ENCODE results near the gene TMEM167B. TPM values are rescaled to one million over a fixed set of nuclear protein-coding genes. Genes with fewer than 3 reads are reported as not detected.
A peak's percentile ranks its signal among the peaks of the same experiment; 100 is the strongest.
"Not testable (repeated sequence)": the region's sequence is repeated elsewhere in the genome, so short reads cannot be mapped to it uniquely, and the experiment has no call there.

Gene TMEM167B
- polyA plus RNA-seq, 2 donors: 7.7 to 14.7 TPM

GRCh38 chr1:109052145-109052544 is 38.4 kb upstream of the TMEM167B start:
- not testable (repeated sequence) for H3K4me1 ChIP-seq (ENCODE audit: control insufficient read depth in 2 of 2, insufficient read depth in 2 of 2, low read length in 1 of 2); H3K9me3 ChIP-seq (ENCODE audit: control insufficient read depth in 2 of 2, insufficient read depth in 1 of 2, low read depth in 1 of 2, low read length in 1 of 2); H3K27me3 ChIP-seq (ENCODE audit: control insufficient read depth in 1 of 2, insufficient read depth in 2 of 2, low read length in 2 of 2); H3K36me3 ChIP-seq (ENCODE audit: control insufficient read depth in 2 of 2, insufficient read depth in 2 of 2, low read length in 1 of 2); H3K4me3 ChIP-seq (ENCODE audit: low read depth in 1 of 2, low read length in 2 of 2); H3K27ac ChIP-seq (ENCODE audit: low read depth in 2 of 2, low read length in 1 of 2)
- WGBS, 2 donors: 87 to 95% methylated on average over 3 of the region's 3 CpGs

GRCh38 chr1:109056064-109056463 is 34.5 kb upstream of the TMEM167B start:
- no peaks in the 10 kb centered on the region for H3K27me3 ChIP-seq (ENCODE audit: control insufficient read depth in 1 of 2, insufficient read depth in 2 of 2, low read length in 2 of 2)
- H3K9me3 ChIP-seq (ENCODE audit: control insufficient read depth in 2 of 2, insufficient read depth in 1 of 2, low read depth in 1 of 2, low read length in 1 of 2): no peaks in the 10 kb centered on the region
- 72 to 76% methylated on average over 3 of the region's 3 CpGs for WGBS, 2 donors
- no peaks in the 10 kb centered on the region for H3K36me3 ChIP-seq (ENCODE audit: control insufficient read depth in 2 of 2, insufficient read depth in 2 of 2, low read length in 1 of 2)
- H3K4me1 ChIP-seq (ENCODE audit: control insufficient read depth in 2 of 2, insufficient read depth in 2 of 2, low read length in 1 of 2): no peaks in the 10 kb centered on the region
- H3K27ac ChIP-seq (ENCODE audit: low read depth in 2 of 2, low read length in 1 of 2): peak overlapping the region in 1 of 2 donors; percentile 61
- no peak overlapping the region for H3K4me3 ChIP-seq (ENCODE audit: low read depth in 1 of 2, low read length in 2 of 2)

GRCh38 chr1:109059026-109059425 is 31.5 kb upstream of the TMEM167B start:
- no peaks in the 10 kb centered on the region for H3K9me3 ChIP-seq (ENCODE audit: control insufficient read depth in 2 of 2, insufficient read depth in 1 of 2, low read depth in 1 of 2, low read length in 1 of 2)
- H3K27ac ChIP-seq (ENCODE audit: low read depth in 2 of 2, low read length in 1 of 2): no peak overlapping the region
- no peaks in the 10 kb centered on the region for H3K27me3 ChIP-seq (ENCODE audit: control insufficient read depth in 1 of 2, insufficient read depth in 2 of 2, low read length in 2 of 2)
- H3K4me3 ChIP-seq (ENCODE audit: low read depth in 1 of 2, low read length in 2 of 2): no peak overlapping the region
- H3K4me1 ChIP-seq (ENCODE audit: control insufficient read depth in 2 of 2, insufficient read depth in 2 of 2, low read length in 1 of 2): no peaks in the 10 kb centered on the region
- no peaks in the 10 kb centered on the region for H3K36me3 ChIP-seq (ENCODE audit: control insufficient read depth in 2 of 2, insufficient read depth in 2 of 2, low read length in 1 of 2)

GRCh38 chr1:109060707-109061106 is 29.9 kb upstream of the TMEM167B start:
- Histone ChIP-seq H3K36me3 (ENCODE audit: control insufficient read depth in 2 of 2, insufficient read depth in 2 of 2, low read length in 1 of 2) (peaks cover 3% of the 10 kb centered on the region in 2 donors), H3K4me1 (ENCODE audit: control insufficient read depth in 2 of 2, insufficient read depth in 2 of 2, low read length in 1 of 2) (no peaks in the 10 kb centered on the region), H3K9me3 (ENCODE audit: control insufficient read depth in 2 of 2, insufficient read depth in 1 of 2, low read depth in 1 of 2, low read length in 1 of 2) (no peaks in the 10 kb centered on the region), H3K4me3 (ENCODE audit: low read depth in 1 of 2, low read length in 2 of 2) (no peak overlapping the region), H3K27ac (ENCODE audit: low read depth in 2 of 2, low read length in 1 of 2) (no peak overlapping the region), H3K27me3 (ENCODE audit: control insufficient read depth in 1 of 2, insufficient read depth in 2 of 2, low read length in 2 of 2) (no peaks in the 10 kb centered on the region)
- 74 to 85% methylated on average over 7 of the region's 7 CpGs for WGBS, 2 donors

- Histone ChIP-seq H3K36me3 (ENCODE audit: control insufficient read depth in 2 of 2, insufficient read depth in 2 of 2, low read length in 1 of 2) (peaks cover 3% of the 10 kb centered on the region in 2 donors), H3K27ac (ENCODE audit: low read depth in 2 of 2, low read length in 1 of 2) (no peak overlapping the region), H3K27me3 (ENCODE audit: control insufficient read depth in 1 of 2, insufficient read depth in 2 of 2, low read length in 2 of 2) (no peaks in the 10 kb centered on the region), H3K4me3 (ENCODE audit: low read depth in 1 of 2, low read length in 2 of 2) (no peak overlapping the region), H3K9me3 (ENCODE audit: control insufficient read depth in 2 of 2, insufficient read depth in 1 of 2, low read depth in 1 of 2, low read length in 1 of 2) (no peaks in the 10 kb centered on the region), H3K4me1 (ENCODE audit: control insufficient read depth in 2 of 2, insufficient read depth in 2 of 2, low read length in 1 of 2) (no peaks in the 10 kb centered on the region)
- 83 to 88% methylated on average over 4 of the region's 4 CpGs for WGBS, 2 donors
Observed at GRCh38 chr1:109061183-109061582, 29.4 kb upstream of the TMEM167B start.

- Histone ChIP-seq H3K36me3 (ENCODE audit: control insufficient read depth in 2 of 2, insufficient read depth in 2 of 2, low read length in 1 of 2) (peaks cover 3 to 5% of the 10 kb centered on the region in 2 donors), H3K4me1 (ENCODE audit: control insufficient read depth in 2 of 2, insufficient read depth in 2 of 2, low read length in 1 of 2) (no peaks in the 10 kb centered on the region), H3K9me3 (ENCODE audit: control insufficient read depth in 2 of 2, insufficient read depth in 1 of 2, low read depth in 1 of 2, low read length in 1 of 2) (no peaks in the 10 kb centered on the region), H3K4me3 (ENCODE audit: low read depth in 1 of 2, low read length in 2 of 2) (no peak overlapping the region), H3K27ac (ENCODE audit: low read depth in 2 of 2, low read length in 1 of 2) (no peak overlapping the region), H3K27me3 (ENCODE audit: control insufficient read depth in 1 of 2, insufficient read depth in 2 of 2, low read length in 2 of 2) (no peaks in the 10 kb centered on the region)
- WGBS, 2 donors: 88 to 96% methylated on average over 3 of the region's 3 CpGs
Observed at GRCh38 chr1:109065137-109065536, 25.4 kb upstream of the TMEM167B start.

GRCh38 chr1:109067883-109068282 is 22.7 kb upstream of the TMEM167B start:
- no peaks in the 10 kb centered on the region for H3K9me3 ChIP-seq (ENCODE audit: control insufficient read depth in 2 of 2, insufficient read depth in 1 of 2, low read depth in 1 of 2, low read length in 1 of 2)
- no peaks in the 10 kb centered on the region for H3K27me3 ChIP-seq (ENCODE audit: control insufficient read depth in 1 of 2, insufficient read depth in 2 of 2, low read length in 2 of 2)
- H3K36me3 ChIP-seq (ENCODE audit: control insufficient read depth in 2 of 2, insufficient read depth in 2 of 2, low read length in 1 of 2): peaks cover 5% of the 10 kb centered on the region in 2 donors
- H3K4me3 ChIP-seq (ENCODE audit: low read depth in 1 of 2, low read length in 2 of 2): no peak overlapping the region
- H3K27ac ChIP-seq (ENCODE audit: low read depth in 2 of 2, low read length in 1 of 2): no peak overlapping the region
- 76 to 80% methylated on average over 8 of the region's 8 CpGs for WGBS, 2 donors
- H3K4me1 ChIP-seq (ENCODE audit: control insufficient read depth in 2 of 2, insufficient read depth in 2 of 2, low read length in 1 of 2): no peaks in the 10 kb centered on the region

- WGBS, 2 donors: 88 to 92% methylated on average over 1 of the region's 1 CpG
- Histone ChIP-seq H3K36me3 (ENCODE audit: control insufficient read depth in 2 of 2, insufficient read depth in 2 of 2, low read length in 1 of 2) (peaks cover 5 to 10% of the 10 kb centered on the region in 2 donors), H3K27ac (ENCODE audit: low read depth in 2 of 2, low read length in 1 of 2) (no peak overlapping the region), H3K27me3 (ENCODE audit: control insufficient read depth in 1 of 2, insufficient read depth in 2 of 2, low read length in 2 of 2) (no peaks in the 10 kb centered on the region), H3K4me1 (ENCODE audit: control insufficient read depth in 2 of 2, insufficient read depth in 2 of 2, low read length in 1 of 2) (no peaks in the 10 kb centered on the region), H3K4me3 (ENCODE audit: low read depth in 1 of 2, low read length in 2 of 2) (no peak overlapping the region), H3K9me3 (ENCODE audit: control insufficient read depth in 2 of 2, insufficient read depth in 1 of 2, low read depth in 1 of 2, low read length in 1 of 2) (no peaks in the 10 kb centered on the region)
Observed at GRCh38 chr1:109069294-109069693, 21.3 kb upstream of the TMEM167B start.

GRCh38 chr1:109075531-109076490 is 14.8 kb upstream of the TMEM167B start, which contains the start of gene TAF13:
TAF13 (minus strand) TSS chr1:109076003; CDS start chr1:109075947, 56 bp downstream.
- no peaks in the 10 kb centered on the region for H3K4me1 ChIP-seq (ENCODE audit: control insufficient read depth in 2 of 2, insufficient read depth in 2 of 2, low read length in 1 of 2)
- H3K4me3 ChIP-seq (ENCODE audit: low read depth in 1 of 2, low read length in 2 of 2): peak within 1 kb of the TSS; percentile 89 to 98
- peaks cover under 1 to 4% of the 10 kb centered on the region in 2 donors for H3K36me3 ChIP-seq (ENCODE audit: control insufficient read depth in 2 of 2, insufficient read depth in 2 of 2, low read length in 1 of 2)
- H3K27ac ChIP-seq (ENCODE audit: low read depth in 2 of 2, low read length in 1 of 2): peak within 1 kb of the TSS; percentile 96 to 99
- H3K9me3 ChIP-seq (ENCODE audit: control insufficient read depth in 2 of 2, insufficient read depth in 1 of 2, low read depth in 1 of 2, low read length in 1 of 2): no peaks in the 10 kb centered on the region
- 5% methylated on average over 39 of the region's 39 CpGs for WGBS, 2 donors
- no peaks in the 10 kb centered on the region for H3K27me3 ChIP-seq (ENCODE audit: control insufficient read depth in 1 of 2, insufficient read depth in 2 of 2, low read length in 2 of 2)

GRCh38 chr1:109078317-109078716 is 12.2 kb upstream of the TMEM167B start:
- H3K27ac ChIP-seq (ENCODE audit: low read depth in 2 of 2, low read length in 1 of 2): no peak overlapping the region
- no peaks in the 10 kb centered on the region for H3K9me3 ChIP-seq (ENCODE audit: control insufficient read depth in 2 of 2, insufficient read depth in 1 of 2, low read depth in 1 of 2, low read length in 1 of 2)
- H3K4me1 ChIP-seq (ENCODE audit: control insufficient read depth in 2 of 2, insufficient read depth in 2 of 2, low read length in 1 of 2): no peaks in the 10 kb centered on the region
- H3K36me3 ChIP-seq (ENCODE audit: control insufficient read depth in 2 of 2, insufficient read depth in 2 of 2, low read length in 1 of 2): peaks cover 0 to 4% of the 10 kb centered on the region in 2 donors
- no peaks in the 10 kb centered on the region for H3K27me3 ChIP-seq (ENCODE audit: control insufficient read depth in 1 of 2, insufficient read depth in 2 of 2, low read length in 2 of 2)
- H3K4me3 ChIP-seq (ENCODE audit: low read depth in 1 of 2, low read length in 2 of 2): no peak overlapping the region
- 67 to 84% methylated on average over 1 of the region's 1 CpG for WGBS, 2 donors
